Measurements from ENCODE around the gene DGKH.
"Not testable (repeated sequence)": the region's sequence is repeated elsewhere in the genome, so short reads cannot be mapped to it uniquely, and the experiment has no call there.

GRCh38 chr13:42141052-42141451 lies 92.6 kb downstream of the DGKH start:
- TF ChIP-seq CTCF (IDR thresholded peaks at IDR 0.05; ENCODE audit: low read length); EZH2 (IDR thresholded peaks at IDR 0.05; ENCODE audit: borderline replicate concordance, low read length): not testable (repeated sequence)
